HFF-Myc (cell line): ENCODE measurements around the gene GCKR.

ENCODE experiments used
- DNase-seq: peaks from one replicate; pipeline ENCODE4 v3.0.0-alpha.2; 2011; ENCODE audit warnings: low read depth; ENCODE audit errors: extremely low read depth
- H3K4me3 ChIP-seq: replicated peaks from 2 replicates; pipeline ENCODE4 v1.5.1; 2011; ENCODE audit warnings: low read depth, mild to moderate bottlenecking, control low read depth, low read length
- CTCF ChIP-seq: IDR thresholded peaks from 2 replicates; pipeline ENCODE4 v1.5.1; 2012; ENCODE audit warnings: mild to moderate bottlenecking, low read depth, low read length, control low read depth; ENCODE audit errors: missing control alignments

Gene GCKR

GRCh38 chr2:27496357-27497287 lies at the start of gene GCKR:
Gene GCKR (plus strand): TSS chr2:27496839. CDS start chr2:27496905, 66 bp downstream.
- DNase-seq: no peak
- H3K4me3 ChIP-seq: no peak within 1 kb of the TSS
- no peak for TF ChIP-seq CTCF

- no peak for TF ChIP-seq CTCF
- no peak overlapping the region for H3K4me3 ChIP-seq
- no peak for DNase-seq
Measured at GRCh38 chr2:27448381-27448780, 48.3 kb upstream of the GCKR start.

- no peak for DNase-seq
- no peak overlapping the region for H3K4me3 ChIP-seq
- no peak for TF ChIP-seq CTCF
Measured at GRCh38 chr2:27451095-27451494, 45.5 kb upstream of the GCKR start.

- DNase-seq: no peak
- no peak for TF ChIP-seq CTCF
- no peak overlapping the region for H3K4me3 ChIP-seq
Measured at GRCh38 chr2:27453968-27454367, 42.7 kb upstream of the GCKR start.

GRCh38 chr2:27461118-27461517 lies 35.5 kb upstream of the GCKR start:
- no peak for DNase-seq
- TF ChIP-seq CTCF: no peak
- no peak overlapping the region for H3K4me3 ChIP-seq

GRCh38 chr2:27464443-27464842 lies 32.2 kb upstream of the GCKR start:
- no peak for DNase-seq
- TF ChIP-seq CTCF: no peak
- no peak overlapping the region for H3K4me3 ChIP-seq
